GM19455 (cell line): ENCODE measurements around the gene DCAF10.
"Not testable (repeated sequence)": the region's sequence is repeated elsewhere in the genome, so short reads cannot be mapped to it uniquely, and the experiment has no call there.

ENCODE experiments used
- ATAC-seq: cut with Tn5 transposase; IDR thresholded peaks from one replicate; pipeline ENCODE4 v1.9.1; 2021; ENCODE audit not compliant: unreplicated experiment

DCAF10 gene

GRCh38 chr9:37790096-37790495 is 10.5 kb upstream of the DCAF10 start:
- no peak for ATAC-seq

GRCh38 chr9:37792122-37792521 is 8.5 kb upstream of the DCAF10 start:
- ATAC-seq, result no peak

DNA sequence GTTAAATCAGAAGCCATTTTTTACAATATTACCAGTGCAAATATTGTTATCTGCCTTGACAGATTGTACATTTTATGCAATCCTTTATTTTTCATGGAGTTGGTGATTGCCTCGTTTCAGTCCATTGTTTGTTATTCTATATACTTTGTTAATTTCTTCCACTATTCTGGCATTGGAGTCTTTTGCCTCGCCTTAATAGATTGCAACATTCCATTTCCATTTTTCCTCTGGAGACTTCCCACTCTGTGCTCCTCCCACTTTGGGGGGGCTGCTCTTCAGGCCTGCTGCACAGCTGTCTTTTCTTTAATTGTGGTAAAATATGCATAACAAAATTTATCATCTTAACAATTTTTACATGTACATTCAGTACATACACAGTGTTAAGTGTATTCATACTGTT is 4.4 kb upstream of the DCAF10 start:
- no peak for ATAC-seq

GRCh38 chr9:37798677-37799076 is 1.9 kb upstream of the DCAF10 start:
- ATAC-seq, result no peak

DNA sequence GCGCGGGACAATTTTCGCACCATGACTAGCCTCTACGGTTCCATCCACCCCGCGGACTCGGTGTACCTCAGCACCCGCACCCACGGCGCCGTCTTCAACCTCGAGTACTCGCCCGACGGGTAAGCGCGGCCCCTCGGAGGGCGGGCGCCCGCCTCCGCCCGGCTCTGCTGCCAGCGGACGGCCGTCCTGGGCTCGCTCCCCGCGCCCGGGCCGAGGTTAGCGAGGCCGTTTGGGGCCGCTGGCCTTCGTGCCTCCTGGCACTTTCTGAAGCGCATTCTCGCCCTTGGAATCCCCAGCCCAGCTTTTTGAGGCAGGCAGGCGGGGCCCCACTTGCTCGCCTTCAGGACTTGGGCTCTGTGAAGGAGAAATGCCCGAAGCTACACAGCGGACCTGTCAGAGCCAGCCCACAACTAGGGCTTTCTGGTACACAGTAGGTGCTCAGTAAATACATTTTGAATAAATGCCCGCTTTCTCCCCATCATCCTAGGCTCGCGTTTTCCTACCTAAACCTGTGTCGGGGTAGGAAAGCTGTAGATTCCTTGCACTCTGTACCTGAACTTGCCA is 772 bp downstream of the DCAF10 start:
- ATAC-seq, result peak; percentile 54

DNA sequence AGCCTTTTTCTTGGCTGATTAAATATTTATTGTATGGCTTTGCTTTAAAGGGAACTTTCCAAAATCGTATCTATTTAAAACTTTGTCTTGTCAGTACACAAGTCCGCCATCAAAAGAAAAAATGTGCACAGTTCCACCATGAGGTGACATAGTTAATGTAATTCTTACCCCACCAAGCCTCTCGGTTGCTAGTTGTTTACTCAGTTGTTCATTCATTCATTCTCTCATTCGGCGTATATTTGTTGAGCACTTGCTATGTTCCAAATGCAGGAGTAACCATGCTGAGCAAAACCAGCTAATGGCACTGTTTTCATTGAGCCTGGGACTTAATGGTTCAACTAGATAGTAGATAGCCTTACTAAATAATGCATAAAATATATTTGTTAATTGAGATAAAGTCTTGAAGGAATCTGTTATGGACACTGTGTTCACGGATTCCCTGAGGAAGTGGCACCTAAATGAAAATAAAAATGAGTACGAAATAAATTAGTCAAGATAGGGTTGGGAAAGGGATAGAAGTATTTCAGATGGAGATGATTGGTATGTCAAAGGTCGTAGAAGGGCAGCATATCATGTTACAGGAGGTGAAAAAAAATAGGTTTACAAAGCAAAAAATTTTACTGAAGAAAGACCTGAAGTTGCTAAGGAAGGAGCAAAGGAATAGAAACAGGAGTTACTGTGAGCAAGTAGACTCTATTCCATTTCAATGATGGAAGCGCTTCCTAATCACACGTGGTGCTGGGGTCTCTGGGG is 1.5 kb downstream of the DCAF10 start:
- no peak for ATAC-seq

DNA sequence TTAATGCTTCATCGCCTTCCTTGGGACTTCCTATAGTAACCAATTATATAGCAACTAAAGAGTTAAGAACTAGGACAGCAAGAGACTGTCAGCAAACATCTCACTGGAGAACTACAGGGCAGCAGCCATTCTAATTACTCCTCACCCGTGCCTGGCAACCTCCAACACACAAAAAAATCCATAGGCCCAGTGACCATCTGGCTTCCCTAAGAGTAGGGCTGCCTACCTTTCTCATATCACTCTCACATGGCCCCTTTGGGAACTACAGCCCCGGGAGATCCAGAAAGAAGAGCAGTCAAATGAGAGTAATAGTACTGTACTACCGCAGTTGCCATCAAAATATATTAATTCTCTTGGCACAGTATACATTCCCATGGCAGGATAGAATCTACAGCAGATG is 5.7 kb downstream of the DCAF10 start:
- no peak for ATAC-seq

GRCh38 chr9:37809676-37810075 is 9.1 kb downstream of the DCAF10 start:
- not testable (repeated sequence) for ATAC-seq

DNA sequence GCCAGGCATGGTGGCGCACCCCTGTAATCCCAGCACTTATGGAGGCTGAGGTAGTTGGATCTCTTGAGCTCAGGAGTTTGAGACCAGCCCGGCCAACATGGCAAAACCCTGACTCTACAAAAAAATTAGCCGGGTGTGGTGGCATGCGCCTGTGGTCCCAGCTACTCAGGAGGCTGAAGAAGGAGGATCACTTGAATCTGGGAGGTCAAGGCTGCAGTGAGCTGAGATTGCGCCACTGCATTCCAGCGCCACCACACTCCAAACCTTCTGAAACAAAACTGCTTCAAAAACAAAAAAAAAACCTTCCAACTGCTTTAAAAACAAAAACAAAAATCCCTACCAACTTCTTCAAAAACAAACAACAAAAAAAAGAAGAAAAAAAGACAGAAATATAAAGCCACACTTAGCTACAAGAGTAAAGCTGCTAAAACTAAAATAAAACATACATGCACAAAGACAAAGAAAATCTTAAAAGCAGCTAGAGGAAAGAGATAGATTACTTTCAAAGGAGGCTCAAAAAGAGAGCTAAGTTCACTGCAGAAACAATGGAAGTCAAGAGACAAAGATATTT is 11.4 kb downstream of the DCAF10 start:
- ATAC-seq, result no peak

DNA sequence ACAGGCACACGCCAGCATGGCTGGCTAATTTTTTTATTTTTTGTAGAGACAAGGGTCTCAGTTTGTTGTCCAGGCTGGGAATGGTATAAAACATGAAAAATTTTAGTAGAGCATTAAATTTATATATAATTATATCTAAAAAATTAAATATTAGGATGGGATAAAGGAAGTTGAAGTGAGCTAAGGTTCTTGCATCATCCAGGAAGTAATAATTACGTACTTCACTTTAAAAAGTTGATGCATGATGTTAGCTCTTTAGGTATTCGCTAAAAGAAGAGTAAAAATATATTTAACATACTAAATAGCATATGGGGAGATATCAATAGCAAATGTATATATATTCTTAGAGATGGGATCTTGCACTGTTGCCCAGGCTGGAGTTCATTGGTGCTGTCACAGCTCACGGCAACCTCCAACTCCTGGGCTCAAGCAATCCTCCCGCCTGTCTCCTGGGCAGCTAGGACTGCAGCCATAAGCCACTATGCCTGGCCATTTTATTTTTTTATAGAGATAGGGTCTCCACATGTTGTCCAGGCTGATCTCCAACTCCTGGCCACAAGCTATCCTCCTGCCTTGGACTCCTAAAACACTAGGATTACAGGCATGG is 12.3 kb downstream of the DCAF10 start:
- ATAC-seq, result no peak

- no peak for ATAC-seq
These were observed 18.3 kb downstream of the DCAF10 start for GRCh38 chr9:37818849-37819248.

- no peak for ATAC-seq
These were observed 19.5 kb downstream of the DCAF10 start for GRCh38 chr9:37820142-37820541.

- not testable (repeated sequence) for ATAC-seq
These were observed 24.6 kb downstream of the DCAF10 start for GRCh38 chr9:37825174-37825573.

DNA sequence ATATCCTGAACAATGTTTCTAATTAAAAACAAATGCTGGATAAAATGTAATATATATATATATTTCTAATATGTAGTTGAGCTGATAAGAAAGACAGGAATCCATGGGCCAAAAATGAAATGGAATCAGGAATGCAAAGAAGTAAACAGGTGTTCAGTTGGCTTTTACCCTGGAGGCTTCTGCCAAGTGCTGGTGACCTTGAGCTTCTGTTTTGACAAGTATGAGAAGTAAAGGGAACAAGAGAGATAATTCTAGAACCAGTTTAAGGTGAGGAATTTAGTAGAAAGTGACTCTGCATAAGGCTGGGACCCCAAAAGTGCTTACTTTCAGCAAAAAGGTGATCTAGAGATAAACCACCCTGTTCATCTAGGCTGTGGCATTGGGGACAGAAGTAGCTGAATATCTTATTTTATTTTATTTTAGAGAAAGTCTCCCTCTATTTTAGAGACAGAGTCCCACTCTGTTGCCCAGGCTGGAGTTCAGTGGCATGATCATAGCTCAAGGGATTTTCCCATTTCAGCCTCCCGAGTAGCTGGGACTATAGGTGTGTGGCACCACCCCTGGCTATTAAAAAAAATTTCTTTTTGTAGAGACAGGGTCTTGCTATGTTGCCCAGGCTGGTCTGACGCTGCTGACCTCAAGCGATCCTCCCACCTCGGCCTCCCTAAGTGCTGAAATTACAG is 27.0 kb downstream of the DCAF10 start:
- ATAC-seq, result no peak

DNA sequence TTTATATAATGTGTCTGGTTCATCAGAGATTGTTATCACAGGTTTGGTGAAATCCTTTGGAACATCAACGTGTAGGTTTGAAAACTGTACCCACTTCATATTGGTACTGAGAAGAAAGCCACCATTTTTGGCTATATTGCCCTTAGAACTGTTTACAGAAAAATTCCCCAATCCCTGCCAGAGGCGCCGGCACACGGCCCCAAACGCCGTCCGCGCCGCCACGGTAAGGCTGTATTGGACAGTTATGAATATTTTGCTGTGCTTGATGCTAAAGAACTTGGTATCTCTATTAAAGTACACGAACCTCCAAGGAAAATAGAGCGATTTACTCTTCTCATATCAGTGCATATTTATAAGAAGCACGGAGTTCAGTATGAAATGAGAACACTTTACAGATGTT is 35.2 kb downstream of the DCAF10 start:
- no peak for ATAC-seq

DNA sequence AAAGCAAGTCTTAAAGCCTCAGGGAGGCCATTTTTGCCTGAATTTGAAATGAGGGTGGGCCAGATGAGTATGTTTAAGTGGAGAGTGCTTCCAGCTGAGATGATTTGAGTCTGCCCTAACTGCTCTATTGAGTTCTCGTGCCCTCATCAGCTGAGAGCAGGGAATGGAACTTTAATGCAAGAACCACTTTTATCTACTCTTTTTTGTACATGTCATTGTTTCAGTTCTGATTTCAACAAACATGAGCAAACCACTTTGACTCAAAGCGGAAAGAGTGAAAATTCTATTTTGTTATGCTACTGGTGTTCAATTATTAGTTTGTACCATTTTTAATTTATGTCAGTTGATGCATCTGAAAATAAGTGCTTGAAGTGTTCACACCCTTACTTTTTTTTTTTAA is 35.8 kb downstream of the DCAF10 start:
- peak; percentile 83 for ATAC-seq

- ATAC-seq, result no peak
These were observed 39.2 kb downstream of the DCAF10 start for GRCh38 chr9:37839496-37840461.

DNA sequence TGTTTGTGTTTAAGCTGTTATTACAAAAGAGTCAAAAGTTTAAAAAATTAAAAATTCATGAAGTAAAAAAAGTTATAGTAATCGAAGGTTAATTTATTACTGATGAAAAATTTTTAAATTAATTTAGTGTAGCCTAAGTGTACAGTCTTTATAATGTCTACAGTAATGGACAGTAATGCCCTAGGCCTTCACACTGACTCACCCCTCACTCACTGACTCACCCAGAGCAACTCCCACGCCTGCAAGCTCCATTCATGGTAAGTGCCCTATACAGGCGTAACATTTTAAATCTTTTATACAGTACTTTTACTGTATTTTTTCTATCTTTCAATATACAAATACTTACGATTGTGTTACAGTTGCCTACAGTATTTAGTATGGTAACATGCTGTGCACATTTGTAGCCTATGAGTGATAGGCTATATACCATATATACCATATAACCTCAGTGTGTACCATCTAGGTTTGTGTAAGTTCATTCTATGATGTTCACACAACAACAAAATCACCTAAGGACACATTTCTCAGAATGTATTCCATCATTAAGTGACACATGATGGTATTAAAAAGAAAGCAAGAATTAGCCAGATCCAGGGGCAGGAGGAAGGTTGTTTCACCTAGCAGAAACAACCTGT is 40.1 kb downstream of the DCAF10 start:
- no peak for ATAC-seq

DNA sequence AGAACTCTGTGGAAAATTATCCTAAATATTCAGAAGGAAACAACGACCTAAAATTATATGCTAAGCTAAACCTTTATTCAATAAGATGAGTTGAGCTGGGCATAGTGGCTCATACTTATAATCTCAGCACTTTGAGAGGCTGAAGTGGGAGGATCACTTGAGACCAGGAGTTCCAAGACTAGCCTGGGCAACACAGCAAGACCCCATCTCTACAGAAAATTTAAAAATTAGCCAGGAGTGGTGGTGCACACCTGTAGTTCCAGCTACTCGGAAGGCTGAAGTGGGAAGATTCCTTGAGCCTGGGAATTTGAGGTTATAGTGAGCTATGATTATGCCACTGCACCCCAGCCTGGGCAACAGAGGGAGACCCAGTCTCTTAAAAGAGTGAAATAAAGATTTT is 51.6 kb downstream of the DCAF10 start:
- no peak for ATAC-seq

GRCh38 chr9:37856551-37856950 is 56.0 kb downstream of the DCAF10 start:
- no peak for ATAC-seq
